GM21390 (cell line): ENCODE measurements around the gene CAB39.
"Not testable (repeated sequence)": the region's sequence is repeated elsewhere in the genome, so short reads cannot be mapped to it uniquely, and the experiment has no call there.

Experiments
- ATAC-seq: cut with Tn5 transposase; IDR thresholded peaks from one replicate; pipeline ENCODE4 v1.9.1; 2021; ENCODE audit not compliant: unreplicated experiment

Gene CAB39

DNA sequence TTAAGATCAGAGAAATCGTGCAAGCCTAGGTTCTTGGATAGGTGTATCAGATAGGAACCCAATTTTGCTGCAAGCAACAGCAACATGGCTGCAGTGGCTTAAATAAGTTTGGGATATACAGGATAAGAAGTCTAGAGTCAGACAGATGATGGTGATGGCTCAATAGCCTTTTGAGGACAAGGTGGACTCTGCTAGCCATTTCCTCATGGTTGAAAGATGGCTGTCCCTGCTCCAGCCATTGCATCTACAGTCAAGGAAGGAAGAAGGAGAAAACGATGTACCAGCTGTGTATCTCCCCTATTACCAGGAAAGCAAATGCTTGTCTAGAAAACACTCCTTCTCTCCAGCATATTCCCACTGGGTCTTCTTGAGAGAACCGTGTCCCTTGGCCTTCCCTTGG, 30.1 kb upstream of the CAB39 start:
- no peak for ATAC-seq

DNA sequence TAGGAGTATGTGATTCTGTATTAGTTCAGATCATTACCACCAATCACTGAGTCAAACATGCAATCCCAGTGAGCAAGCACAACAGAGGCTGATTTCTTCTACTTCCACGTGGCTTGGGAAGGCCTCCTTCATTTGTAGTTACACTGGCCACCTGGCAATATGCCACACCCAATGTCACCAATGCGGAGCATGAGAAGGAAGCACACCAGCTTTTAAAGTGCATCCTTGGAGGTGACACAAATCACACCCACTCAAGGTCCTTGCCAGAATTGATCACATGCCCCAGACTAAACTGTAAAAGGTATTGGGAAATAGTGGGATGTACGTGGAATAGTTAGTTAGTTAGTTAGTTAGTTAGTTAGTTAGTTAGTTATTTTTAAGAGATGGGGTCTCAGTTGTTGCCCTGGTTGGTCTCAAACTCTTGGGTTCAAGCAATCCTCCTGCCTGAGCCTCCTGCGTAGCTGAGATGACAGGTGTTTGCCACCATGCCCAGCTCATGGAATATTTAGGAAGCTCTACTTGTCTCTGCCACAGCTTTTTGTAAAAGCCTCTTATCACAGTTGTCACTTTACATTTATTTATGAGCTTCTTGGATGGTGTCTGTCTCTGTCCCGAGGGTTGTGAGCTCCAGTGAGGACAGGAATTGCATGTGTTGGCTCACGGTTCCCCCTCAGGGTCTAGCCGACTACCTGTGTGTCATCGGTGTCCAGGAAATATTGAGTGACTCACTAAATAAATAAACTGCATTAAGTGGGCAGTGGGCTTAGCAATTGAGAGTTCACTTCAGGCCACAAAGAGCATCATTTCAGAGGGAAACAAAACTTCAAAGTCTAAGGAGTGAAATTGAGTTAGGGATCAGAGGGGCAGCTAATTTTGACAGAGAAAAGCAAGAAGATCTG, 28.1 kb upstream of the CAB39 start:
- ATAC-seq = no peak

DNA sequence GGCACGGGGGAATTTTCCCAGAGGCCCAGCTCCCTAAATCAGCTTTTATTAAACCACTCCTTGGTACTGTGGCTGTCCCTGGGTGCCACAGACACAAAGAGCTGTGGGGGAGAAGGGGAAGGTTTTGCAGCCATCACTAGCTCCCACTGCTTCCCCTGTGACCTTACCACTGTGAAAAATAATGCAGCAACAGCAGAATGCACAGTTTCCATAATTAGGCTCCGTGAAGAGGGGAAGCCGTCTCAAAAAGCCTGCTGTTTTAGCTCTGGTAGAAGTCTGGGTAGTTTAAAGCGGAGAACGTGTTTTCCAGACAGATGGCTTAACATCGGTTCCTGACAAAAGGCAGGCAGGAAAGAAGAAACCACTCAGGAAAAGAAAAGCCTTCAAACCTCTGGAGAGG, 27.5 kb upstream of the CAB39 start:
- no peak for ATAC-seq

DNA sequence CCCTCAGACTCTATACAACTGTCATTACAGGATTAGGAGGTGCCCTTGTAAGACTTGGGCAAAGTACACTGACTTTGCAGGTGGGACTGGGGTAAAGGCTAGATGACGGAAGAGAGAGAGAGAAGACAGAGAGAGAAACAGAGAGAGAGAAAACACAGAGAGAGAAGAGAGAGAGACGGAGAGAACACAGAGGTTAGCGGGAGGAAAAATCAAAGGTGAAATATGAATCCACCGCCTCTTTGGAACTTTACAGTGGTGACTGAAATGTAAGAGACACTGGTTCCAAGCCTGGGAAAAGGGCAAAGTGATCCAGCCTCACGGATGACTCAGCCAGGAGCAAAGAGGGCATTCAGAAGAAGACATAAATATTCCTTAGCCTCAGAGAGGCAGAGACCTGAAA, 25.1 kb upstream of the CAB39 start:
- no peak for ATAC-seq

DNA sequence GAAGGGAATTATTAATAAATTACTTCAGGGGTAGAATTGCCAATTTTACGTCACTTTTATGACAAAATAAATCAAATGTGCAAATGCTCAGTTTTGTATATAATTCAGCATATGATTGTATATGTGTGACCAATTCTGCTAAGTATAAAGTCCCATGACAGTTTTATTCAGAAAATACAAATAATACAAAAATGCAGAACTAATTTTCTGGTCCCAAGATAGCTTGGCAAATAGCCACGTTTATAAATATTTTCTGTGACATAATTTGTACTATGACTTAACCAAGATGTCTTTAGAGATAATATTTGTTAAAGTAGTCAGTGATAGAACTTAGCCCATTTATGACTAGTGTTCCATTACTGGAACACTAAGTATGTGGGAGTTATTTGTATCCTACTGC, 24.2 kb upstream of the CAB39 start:
- no peak for ATAC-seq

DNA sequence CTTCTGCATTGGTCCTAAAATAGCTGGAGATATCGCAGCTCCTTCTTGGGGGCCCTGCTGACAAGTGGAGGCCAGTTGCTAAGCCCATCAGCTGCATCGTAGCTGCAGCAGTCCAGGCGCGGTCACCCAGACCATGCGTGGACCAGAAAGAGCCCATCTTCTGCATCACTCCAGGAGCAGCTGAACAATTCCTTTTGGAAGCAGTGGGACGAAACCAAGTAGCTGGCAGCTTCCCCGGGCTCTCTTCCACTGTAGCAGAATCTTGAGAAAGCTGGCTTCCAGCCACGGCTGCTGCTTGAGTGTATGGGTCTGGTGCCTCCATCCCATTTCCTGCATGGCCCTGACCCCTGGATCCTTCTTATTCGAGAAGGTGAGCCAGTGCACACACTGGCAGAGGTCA, 22.2 kb upstream of the CAB39 start:
- ATAC-seq = no peak

DNA sequence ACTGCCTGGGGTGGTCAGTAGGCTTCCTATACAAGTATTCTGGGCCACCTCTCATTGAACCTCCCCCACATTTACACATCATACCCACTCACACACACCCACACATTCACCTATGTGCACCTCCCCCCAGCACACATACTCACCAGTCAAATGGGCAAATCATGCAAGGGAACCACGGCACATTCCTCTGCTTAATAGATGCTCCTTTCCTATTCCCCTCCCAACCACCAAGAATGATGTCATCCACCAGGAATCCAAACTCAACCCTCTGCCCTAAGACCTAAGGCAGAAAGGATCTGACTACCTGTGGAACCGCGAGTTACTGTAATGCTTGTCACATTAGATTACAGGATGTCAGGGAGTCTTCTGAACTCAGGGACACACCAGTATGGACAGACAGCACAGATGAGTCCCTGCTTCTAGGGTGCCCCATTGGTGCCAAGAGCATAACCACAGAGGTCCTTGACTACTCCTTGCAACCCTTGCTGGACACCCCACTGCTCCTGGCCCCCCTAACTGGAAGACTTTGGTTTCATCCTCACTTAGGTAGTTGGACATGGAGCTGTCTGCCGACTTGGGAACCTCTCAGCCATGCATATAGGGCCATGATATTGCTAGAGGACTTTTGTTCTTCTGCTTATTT, 21.5 kb upstream of the CAB39 start:
- ATAC-seq = no peak

DNA sequence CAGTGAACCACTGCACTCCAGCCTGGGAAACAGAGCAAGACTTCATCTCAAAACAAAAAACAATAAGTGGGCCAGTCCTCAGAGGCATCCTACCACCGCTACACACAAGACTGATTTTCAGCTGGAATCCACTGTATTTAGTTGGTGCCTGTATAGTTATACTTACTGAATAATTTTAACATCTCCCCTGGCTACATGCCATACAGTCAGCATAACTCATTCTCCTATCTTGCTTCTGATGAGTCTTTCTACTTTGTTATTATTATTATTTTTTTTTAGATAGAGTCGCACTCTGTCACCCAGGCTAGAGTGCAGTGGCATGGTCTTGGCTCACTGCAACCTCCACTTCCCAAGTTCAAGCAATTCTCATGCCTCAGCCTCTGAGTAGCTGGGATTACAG, 19.9 kb upstream of the CAB39 start:
- no peak for ATAC-seq

DNA sequence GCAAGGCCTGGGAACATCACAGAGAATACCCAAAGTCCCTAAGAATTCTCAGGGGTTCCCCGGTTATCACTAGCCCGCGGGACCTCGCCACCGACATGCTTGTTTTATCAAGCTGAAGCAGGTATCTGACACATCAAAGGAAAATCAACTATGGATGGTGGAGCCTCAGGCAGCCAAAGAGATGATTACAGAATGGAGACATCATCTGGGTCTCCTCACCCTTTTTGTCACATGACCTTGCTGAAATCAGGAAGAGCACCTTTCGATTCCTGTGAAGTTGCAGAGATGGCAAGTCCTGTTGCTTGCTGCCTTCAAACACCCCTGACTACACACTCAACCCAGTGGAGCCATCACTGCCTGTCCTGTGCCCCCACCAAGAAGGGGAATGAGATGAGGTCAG, 19.2 kb upstream of the CAB39 start:
- no peak for ATAC-seq

DNA sequence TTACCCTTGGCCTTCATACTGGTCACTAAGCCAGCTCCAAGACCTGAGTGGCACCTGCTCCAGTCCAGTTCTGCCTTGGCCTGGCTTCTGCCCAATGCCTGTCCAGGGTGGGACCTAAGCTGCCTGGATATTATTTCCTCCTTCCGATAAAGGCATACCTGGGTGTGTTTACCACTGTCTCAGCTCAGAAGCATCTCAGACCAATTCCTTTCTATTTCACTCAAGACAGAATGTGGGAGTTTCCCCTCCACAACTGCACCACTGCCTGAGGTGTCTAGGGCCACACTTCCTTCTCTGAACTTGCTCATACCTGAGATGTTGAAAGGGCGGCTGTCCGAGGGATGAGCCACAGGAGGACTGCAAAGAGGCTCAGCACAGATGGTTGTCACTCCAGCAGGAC, 18.4 kb upstream of the CAB39 start:
- no peak for ATAC-seq

DNA sequence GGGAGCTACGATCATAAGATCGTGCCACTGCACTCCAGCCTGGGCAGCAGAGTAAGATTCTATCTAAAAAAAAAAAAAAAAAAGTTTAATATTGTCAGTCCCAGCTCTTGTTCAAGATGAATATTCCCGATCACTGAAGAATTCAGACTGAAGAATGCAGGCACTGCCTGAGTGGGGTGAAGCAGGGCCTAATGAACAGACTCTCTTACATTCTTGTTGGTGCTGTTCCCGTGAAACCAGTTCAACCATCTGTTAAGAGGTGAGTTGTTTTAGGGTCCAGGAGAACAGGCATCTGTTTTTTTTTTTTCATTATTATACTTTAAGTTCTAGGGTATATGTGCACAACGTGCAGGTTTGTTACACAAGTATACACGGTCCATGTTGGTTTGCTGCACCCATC, 17.1 kb upstream of the CAB39 start:
- ATAC-seq = no peak

DNA sequence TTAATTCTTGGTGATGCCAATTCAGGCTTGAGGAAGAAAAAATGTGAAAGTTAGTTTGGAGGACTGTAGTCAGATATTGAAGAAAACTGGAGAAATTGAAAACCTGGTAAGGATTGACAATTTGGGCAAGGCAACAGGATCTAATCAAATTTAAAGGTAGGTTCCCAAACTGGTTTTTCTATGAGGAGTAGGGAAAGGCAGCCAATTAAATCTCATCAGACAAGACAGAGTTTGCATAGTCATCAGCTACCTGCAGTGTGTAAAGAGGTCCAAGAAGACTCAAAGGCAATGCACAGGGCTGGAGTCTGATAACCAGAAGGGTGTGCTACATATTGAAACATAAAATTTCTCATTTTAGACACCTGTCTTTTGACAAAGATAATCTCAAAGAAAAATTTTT, 16.0 kb upstream of the CAB39 start:
- no peak for ATAC-seq

DNA sequence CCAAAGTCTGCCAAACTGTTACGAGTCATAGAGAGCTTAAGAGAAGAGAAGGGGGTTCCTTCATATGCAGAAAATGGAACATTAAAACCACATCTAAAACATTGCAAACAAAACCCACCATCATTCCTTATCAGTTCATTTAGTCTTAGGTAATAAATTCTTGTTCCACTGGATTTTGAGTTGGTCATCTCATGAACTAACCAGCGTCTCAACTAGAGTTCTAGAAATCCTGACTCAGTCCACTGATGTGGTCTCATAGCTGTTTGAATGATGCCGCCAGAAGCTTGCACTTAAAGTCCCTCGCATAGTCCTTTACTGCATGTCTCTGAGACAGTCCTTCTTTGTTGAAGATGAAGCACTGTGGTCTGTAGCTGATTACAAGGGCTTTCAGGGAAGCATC, 15.0 kb upstream of the CAB39 start:
- no peak for ATAC-seq

DNA sequence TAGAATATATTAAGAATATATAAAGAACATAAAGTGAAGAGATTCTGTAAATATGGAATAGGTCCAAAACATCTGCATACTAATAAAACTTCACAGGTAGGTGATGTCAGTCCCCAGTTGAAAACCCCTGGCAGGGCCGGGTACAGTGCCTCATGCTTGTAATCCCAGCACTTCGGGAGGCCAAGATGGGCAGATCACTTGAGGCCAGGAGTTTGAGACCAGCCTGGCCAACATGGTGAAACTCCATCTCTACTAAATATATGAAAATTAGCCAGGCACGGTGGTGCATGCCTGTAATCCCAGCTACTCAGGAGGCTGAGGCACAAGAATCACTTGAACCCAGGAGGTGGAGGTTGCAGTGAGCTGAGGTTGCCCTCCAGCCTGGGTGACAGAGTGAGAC, 13.9 kb upstream of the CAB39 start:
- not testable (repeated sequence) for ATAC-seq

DNA sequence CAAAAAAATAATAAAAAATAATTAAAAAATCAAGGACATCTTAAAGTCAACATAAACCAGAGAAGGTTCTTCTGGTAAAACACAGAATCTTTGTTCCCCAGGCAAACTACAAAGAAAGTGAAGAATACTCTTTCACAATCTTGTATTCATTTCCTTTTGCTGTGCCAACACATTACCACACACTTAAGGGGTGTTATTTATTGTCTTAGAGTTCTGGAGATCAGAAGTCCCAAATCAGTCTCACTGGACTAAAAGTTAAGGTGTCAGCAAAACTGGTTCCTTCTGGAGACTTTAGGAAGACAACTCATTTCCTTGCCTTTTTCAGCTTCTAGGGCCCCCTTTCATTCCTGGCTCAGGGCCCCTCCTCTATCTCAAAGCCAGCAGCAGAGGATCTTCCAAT, 12.2 kb upstream of the CAB39 start:
- ATAC-seq = no peak

DNA sequence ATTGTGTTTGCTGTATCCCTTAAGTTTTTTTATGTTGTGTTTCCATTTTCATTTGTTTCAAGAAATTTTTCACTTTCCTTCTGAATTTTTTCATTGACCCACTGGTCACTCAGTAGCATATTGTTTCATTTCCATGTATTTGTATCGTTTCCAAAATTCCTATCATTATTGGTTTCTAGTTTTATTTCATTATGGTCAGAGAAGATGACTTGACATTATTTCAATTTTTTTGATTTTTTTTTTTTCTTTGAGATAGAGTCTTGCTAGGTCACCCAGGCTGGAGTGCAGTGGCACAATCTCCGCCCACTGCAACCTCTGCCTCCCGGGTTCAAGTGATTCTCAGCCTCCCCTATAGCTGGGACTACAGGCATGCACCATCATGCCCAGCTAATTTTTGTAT, 11.3 kb upstream of the CAB39 start:
- no peak for ATAC-seq

DNA sequence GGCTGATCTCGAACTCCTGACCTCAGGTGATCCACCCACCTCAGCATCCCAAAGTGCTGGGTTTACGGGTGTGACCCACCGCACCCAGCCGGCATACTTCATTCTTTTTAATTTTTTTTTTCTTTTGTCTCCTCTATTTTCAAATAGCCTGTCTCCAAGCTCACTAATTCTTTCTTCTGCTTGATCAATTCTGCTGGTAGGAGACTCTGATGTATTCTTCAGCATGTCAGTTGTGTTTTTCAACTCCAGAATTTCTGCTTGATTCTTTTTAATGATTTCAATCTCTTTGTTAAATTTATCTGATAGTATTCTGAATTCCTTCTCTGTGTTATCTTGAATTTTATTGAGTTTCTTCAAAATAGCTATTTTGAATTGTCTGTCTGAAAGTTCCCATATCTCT, 10.2 kb upstream of the CAB39 start:
- ATAC-seq = not testable (repeated sequence)

DNA sequence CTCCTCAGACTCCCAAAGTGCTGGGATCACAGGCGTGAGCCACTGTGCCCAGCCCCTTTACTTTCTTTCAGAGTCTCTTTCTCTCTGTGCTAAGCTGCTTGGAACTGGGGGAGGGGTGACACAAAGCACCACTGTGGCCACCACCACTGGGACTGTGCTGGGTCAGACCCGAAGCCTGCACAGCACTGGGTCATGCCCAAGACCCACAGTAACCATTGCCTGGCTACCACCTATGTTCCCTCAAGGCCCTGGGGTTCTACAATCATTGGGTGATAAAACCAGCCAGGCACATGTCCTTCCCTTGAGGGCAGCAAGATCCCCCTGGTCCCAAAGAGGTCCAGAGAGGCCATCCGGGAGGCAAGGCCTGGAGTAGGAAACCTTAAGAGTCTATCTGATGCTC, 9.1 kb upstream of the CAB39 start:
- no peak for ATAC-seq

DNA sequence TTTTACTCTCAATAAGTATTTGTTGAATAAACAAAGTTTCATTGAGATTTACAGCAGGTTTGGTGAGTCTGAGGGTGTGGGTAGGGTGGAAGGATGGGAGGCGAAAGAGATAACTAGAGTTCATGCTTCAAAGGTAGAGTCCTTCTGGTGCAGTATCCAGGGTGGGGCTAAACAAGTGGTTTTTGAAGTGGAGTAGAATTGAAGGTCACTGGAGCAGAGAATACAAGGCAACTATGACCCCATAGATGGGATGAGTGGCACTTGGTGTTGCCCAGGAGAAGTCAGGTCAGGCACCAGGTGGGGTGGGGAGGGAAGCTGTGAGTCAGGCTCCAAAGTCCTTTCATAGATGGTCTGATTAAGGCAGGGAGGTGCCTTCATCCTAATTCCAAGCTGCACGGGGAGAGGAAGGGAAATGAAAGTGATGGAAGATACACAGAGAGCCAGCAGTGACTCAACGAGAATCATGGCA, 6.6 kb upstream of the CAB39 start:
- ATAC-seq = no peak

DNA sequence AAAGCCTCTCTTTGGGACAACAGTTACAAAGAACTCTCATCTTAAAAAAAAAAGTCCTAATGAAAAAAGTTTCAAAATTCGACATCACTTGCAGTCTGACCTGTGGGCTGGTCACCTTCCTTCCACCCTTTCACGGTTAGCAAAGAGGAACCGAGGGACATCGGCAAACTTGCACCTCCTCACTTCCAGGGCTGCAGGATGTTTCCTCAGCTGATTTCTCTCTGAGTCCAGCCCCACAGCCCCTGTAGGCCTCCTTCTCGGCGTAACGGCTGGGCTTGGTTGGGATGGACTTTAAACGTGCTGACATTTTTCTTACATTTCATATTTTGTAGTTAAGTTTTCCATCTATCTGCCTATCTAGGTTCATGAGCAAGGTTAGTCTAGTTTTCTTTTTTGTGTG, 5.7 kb upstream of the CAB39 start:
- no peak for ATAC-seq

DNA sequence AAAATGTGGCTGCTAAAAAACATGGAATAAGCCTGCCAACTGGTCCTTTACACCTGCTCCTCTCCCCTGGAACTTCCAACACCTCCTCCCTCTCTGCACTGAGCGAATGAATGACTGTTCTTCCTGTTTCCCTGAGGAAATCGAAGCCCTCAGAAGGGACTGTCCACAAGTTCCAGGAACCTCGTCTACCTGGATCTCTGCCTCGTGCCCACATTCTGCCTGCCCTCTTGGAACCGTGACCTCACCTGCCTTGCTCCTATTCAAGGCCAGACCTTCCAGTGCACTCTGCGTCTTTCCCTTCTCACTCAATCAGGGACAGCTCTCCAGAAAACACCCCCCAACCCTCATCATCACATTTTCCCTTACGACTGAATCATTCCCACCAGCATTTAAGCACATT, 4.4 kb upstream of the CAB39 start:
- no peak for ATAC-seq

DNA sequence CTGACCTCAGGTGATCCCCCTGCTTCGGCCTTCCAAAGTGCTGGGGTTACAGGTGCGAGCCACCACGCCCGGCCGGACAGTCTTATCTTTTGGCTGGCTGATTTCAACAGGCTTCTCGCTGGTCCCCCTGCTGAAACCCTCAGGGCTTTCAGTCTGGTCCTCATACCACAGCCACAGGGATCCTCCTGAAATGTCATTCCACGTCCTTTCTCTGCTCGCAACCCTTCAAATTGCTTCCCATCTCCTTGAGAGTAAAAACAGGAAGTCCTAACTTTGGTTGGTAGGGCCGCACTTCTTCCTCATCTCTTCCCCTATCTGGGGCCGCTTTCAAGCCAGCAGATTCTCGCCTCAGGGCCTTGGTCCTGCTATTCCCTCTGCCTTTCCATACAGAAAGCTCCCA, 1.4 kb upstream of the CAB39 start:
- no peak for ATAC-seq
